HG02759 (cell line): ENCODE measurements around the gene ZNF33A.
"Not testable (repeated sequence)": the region's sequence is repeated elsewhere in the genome, so short reads cannot be mapped to it uniquely, and the experiment has no call there.

Experiments used
- ATAC-seq: cut with Tn5 transposase; IDR thresholded peaks from one replicate; pipeline ENCODE4 v1.9.1; 2021; ENCODE audit warnings: mild to moderate bottlenecking, moderate library complexity; ENCODE audit not compliant: unreplicated experiment

Gene ZNF33A

GRCh38 chr10:38043516-38043915 lies 33.0 kb downstream of the ZNF33A start:
- ATAC-seq, result no peak

- ATAC-seq, result no peak
Observed at GRCh38 chr10:38045129-38045528, 34.7 kb downstream of the ZNF33A start.

GRCh38 chr10:38047666-38048065 lies 37.2 kb downstream of the ZNF33A start:
- ATAC-seq, result peak; percentile 81

- no peak for ATAC-seq
Observed at GRCh38 chr10:38050212-38050611, 39.7 kb downstream of the ZNF33A start.

- ATAC-seq, result no peak
Observed at GRCh38 chr10:38054361-38054797, 43.9 kb downstream of the ZNF33A start.

- ATAC-seq, result not testable (repeated sequence)
Observed at GRCh38 chr10:38055274-38055894, 44.9 kb downstream of the ZNF33A start.

GRCh38 chr10:38069663-38070062 lies 59.2 kb downstream of the ZNF33A start:
- ATAC-seq, result not testable (repeated sequence)

- no peak for ATAC-seq
Observed at GRCh38 chr10:38070501-38070900, 60.0 kb downstream of the ZNF33A start.

- ATAC-seq, result no peak
Observed at GRCh38 chr10:38072552-38072951, 62.1 kb downstream of the ZNF33A start.

GRCh38 chr10:38076687-38077086 lies 66.2 kb downstream of the ZNF33A start:
- no peak for ATAC-seq

GRCh38 chr10:38093318-38093717 lies 82.8 kb downstream of the ZNF33A start:
- not testable (repeated sequence) for ATAC-seq

- peak; percentile 30 for ATAC-seq
Observed at GRCh38 chr10:38093816-38094157, 83.3 kb downstream of the ZNF33A start.

- peak; percentile 96 for ATAC-seq
Observed at GRCh38 chr10:38094158-38094926, 83.9 kb downstream of the ZNF33A start, which contains the start of gene ZNF37A. Gene ZNF37A, plus strand, starts transcription at chr10:38094337. Its CDS starts 2,281 bp downstream, at chr10:38096618.

GRCh38 chr10:38094927-38095574 lies 84.6 kb downstream of the ZNF33A start:
- ATAC-seq, result no peak

GRCh38 chr10:38102880-38103279 lies 92.4 kb downstream of the ZNF33A start:
- ATAC-seq, result no peak

GRCh38 chr10:38103756-38104155 lies 93.3 kb downstream of the ZNF33A start:
- ATAC-seq, result no peak

- no peak for ATAC-seq
Observed at GRCh38 chr10:38112159-38112558, 101.7 kb downstream of the ZNF33A start.
